MG63 (cell line): Measurements from ENCODE around the gene STK16. TPM values are rescaled to one million over a fixed set of nuclear protein-coding genes. Genes with fewer than 3 reads are reported as not detected.
"Not testable (repeated sequence)": the region's sequence is repeated elsewhere in the genome, so short reads cannot be mapped to it uniquely, and the experiment has no call there.

Experiments
- DNase-seq: peaks from one replicate; pipeline ENCODE4 v3.0.0-alpha.2; 2020
- H3K27me3 ChIP-seq: fragments of 250-450 bp; sonication (Bioruptor Pico); 2 replicates; pipeline ENCODE4 v1.5.1; 2020; ENCODE audit warnings: mild to moderate bottlenecking, moderate library complexity
- H3K36me3 ChIP-seq: fragments of 250-450 bp; sonication (Bioruptor Pico); 2 replicates; pipeline ENCODE4 v1.5.1; 2020; ENCODE audit warnings: mild to moderate bottlenecking, moderate library complexity
- H3K4me3 ChIP-seq: fragments of 250-450 bp; sonication (Bioruptor Pico); 2 replicates; pipeline ENCODE4 v1.5.1; 2020; ENCODE audit warnings: mild to moderate bottlenecking, moderate library complexity
- H3K9me3 ChIP-seq: fragments of 250-450 bp; sonication (Bioruptor Pico); 2 replicates; pipeline ENCODE4 v1.5.1; 2020; ENCODE audit warnings: mild to moderate bottlenecking, moderate library complexity
- total RNA-seq: library from RNA; depleted of rRNA; stranded (reverse); fragments of >200 nt; shearing (Covaris generic); gene quantifications from 2 replicates; pipeline ENCODE4 v1.2.3, GENCODE V29; 2014; ENCODE audit warnings: low replicate concordance

Gene STK16
- total RNA-seq, 1 experiment from 2014 or later, result 26.0 TPM

DNA sequence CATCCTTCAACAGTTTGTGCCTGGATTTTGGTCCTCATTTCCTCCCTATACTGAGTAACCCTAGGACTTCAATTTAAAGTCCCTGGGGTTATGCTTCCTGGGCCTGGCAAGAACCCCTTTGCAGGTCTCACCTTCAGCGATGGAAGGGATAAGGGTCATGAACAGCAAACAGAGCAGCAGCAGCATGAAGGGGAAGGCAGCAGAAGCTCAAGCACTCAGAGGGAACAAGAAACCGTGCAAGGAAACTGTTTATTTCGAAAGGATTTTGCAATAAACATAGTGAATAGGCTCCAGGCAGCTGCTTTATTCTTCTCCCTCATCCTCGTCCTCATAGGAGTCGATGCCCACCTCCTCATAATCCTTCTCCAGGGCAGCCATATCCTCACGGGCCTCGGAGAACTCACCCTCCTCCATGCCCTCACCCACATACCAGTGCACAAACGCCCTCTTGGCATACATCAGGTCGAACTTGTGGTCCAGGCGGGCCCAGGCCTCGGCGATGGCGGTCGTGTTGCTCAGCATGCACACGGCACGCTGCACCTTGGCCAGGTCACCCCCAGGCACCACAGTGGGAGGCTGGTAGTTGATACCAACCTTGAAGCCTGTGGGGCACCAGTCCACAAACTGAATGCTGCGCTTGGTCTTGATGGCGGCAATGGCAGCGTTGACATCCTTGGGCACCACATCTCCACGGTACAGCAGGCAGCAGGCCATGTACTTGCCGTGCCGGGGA lies 4.9 kb downstream of the STK16 start:
- H3K4me3 ChIP-seq, result no peak overlapping the region
- peaks cover 6% of the 10 kb centered on the region; the same call in 1 of the 2 replicates for H3K27me3 ChIP-seq
- DNase-seq, result no peak
- H3K36me3 ChIP-seq, result peaks cover 18% of the 10 kb centered on the region
- no peaks in the 10 kb centered on the region for H3K9me3 ChIP-seq

DNA sequence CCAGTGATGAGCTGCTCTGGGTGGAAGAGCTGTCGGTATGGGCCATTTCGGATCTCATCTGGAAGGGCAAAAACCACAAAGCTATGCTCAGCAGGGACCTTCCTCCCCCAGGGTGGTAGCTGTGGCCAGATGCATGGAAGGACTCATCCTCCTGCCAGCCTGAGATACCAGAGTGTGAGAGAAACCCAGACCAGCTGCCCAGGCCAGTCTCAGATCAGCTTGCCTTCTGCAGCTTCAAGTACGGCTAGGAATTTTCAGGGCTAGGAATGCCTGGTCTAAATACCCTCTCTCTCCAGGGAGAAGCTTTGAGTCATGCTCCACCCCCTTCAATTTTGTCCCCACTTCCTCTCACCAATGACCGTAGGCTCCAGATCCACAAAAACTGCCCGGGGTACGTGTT lies 6.4 kb downstream of the STK16 start:
- peak; percentile 50 for DNase-seq
- H3K27me3 ChIP-seq, result peaks cover 6% of the 10 kb centered on the region; the same call in 1 of the 2 replicates
- no peak overlapping the region for H3K4me3 ChIP-seq
- H3K36me3 ChIP-seq, result peaks cover 15% of the 10 kb centered on the region
- no peaks in the 10 kb centered on the region for H3K9me3 ChIP-seq

DNA sequence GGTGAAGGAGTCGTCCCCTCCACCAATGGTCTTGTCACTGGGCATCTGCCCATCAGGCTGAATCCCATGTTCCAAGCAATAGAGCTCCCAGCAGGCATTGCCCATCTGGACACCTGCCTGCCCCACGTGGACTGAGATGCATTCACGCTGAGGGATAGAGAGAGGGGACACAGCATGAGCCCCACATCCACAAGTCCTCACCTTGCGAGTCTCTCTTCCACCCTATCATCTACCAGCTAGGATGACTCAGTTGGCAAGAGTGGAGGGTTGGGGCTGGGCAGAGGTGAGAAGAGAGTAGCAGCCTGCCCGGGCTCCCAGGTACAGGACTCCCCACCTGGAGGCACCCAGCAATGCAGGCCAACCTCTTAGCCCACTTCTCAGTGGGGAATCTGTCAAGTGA lies 6.8 kb downstream of the STK16 start:
- H3K4me3 ChIP-seq, result no peak overlapping the region
- no peak for DNase-seq

DNA sequence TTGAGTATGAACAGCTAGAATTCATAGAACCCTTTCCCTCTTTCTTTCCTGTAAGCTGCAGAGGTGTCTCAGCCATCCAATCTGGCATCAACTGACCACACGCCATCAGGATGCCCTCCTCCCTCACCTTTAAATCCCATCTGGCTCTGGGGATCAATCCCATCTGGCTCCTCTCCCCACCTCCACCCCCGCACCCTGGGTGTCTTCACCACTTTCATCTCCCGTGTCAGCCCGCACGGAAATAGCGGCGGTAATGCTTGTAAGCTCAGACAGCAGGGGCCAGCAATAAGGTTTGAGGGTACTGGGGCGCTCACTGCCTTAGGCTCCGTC lies 7.3 kb downstream of the STK16 start:
- peaks cover 6% of the 10 kb centered on the region; the same call in 1 of the 2 replicates for H3K27me3 ChIP-seq
- no peak overlapping the region; the same call in 1 of the 2 replicates for H3K4me3 ChIP-seq
- no peak for DNase-seq
- H3K36me3 ChIP-seq, result peaks cover 6% of the 10 kb centered on the region
- no peaks in the 10 kb centered on the region for H3K9me3 ChIP-seq

More for the DNA sequence above, 6.8 kb downstream of the STK16 start:
- Histone ChIP-seq H3K36me3 (peaks cover 11% of the 10 kb centered on the region), H3K9me3 (no peaks in the 10 kb centered on the region), H3K27me3 (peaks cover 6% of the 10 kb centered on the region; the same call in 1 of the 2 replicates)

DNA sequence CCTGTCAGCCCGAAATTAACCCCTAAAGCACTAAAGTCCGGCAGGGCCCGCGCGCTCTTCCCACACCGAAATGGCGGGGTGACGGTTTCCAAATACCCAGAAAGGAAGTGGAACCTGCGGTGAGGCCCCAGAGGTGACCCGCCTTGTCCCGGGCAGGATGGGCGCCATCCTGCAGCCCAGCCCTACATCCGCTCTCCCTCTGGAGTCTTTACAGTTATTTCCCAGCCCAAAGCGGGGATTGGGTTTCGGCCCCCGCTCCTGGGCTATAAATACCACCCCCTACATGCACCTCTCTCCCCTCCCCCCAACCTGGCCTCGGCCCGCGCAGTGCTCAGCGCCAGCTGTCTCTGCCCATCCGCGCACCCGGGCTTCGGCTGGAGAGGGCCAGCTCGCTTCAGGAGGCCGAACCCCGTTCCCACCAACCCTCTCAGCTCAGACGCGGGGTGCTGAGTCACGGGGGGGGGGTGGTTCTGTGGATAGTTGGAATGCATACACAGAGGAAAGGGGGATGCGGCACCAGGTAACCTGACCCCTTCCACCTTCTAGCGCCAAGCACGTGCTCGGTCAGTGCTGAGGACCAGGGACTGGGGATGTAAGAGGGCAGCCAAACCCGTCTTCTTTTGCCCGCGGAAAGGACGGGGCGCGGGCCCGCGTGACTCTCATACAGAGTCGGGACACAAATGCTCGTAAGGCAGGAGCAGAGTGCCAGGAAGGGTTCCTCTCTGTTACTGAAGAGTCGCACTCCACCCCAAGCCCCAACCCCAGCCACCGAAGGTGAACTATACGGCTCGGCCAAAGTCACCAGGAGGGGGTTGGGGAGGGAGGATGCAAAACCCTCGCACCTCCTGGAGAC lies 7.8 kb downstream of the STK16 start, which contains the start of gene TUBA4B:
Gene TUBA4B (plus strand): TSS at position 344 of the 853 bp plus-strand sequence. CDS start 165 bp downstream, at position 509.
- Histone ChIP-seq H3K4me3 (peak within 1 kb of the TSS; percentile 41), H3K27me3 (peaks cover 6% of the 10 kb centered on the region; the same call in 1 of the 2 replicates), H3K9me3 (no peaks in the 10 kb centered on the region), H3K36me3 (peaks cover 3% of the 10 kb centered on the region)
- no peak for DNase-seq

DNA sequence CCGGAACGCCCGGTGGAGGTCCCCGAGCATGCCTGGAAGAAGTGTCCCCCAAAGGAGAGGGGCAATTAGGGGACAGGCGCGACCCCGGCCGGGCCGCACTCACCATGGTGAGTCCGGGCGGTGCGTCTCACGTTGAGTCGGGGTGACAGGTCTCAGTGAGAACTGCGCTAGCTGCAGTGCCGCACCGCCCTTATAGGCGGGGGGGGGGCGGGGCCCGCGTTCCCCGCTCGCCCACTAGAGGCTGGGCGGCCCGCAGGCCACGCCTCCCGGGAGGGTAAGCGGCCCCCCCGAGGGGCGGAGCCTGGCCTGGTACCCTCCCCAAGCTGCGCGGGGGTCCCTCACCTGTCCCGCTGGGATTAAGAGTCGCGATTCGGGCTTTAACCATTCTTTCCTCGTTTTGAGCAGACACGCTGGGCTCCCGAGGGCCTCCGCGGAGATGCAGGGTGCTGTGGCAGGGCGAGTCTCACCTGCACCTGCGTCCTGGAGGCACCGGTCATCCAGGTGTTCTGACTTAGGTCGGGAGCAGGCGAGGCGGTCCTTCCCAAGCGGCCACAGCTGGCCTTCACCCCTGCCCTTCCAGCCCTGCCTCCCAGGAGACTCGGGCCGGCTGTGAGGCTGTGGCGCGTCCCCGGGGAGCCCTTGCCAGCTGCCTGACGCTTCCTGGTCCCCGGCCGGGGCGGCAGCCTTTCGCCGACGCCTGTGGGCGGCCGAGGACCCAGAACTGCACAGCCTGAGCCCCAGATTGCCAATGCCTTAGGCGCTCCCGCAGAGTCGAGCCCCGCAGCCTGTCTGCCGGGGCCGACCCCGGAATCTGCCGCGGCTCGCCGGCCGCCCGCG lies 8.7 kb downstream of the STK16 start, which contains the start of gene TUBA4A:
Gene TUBA4A (minus strand): TSS at position 166 of the 837 bp plus-strand sequence. CDS start 60 bp downstream, at position 106.
- no peaks in the 10 kb centered on the region; the same call in 1 of the 2 replicates for H3K36me3 ChIP-seq
- H3K9me3 ChIP-seq, result no peaks in the 10 kb centered on the region
- DNase-seq, result peak; percentile 66
- peak within 1 kb of the TSS; percentile 41 for H3K4me3 ChIP-seq
- peaks cover 6% of the 10 kb centered on the region; the same call in 1 of the 2 replicates for H3K27me3 ChIP-seq

DNA sequence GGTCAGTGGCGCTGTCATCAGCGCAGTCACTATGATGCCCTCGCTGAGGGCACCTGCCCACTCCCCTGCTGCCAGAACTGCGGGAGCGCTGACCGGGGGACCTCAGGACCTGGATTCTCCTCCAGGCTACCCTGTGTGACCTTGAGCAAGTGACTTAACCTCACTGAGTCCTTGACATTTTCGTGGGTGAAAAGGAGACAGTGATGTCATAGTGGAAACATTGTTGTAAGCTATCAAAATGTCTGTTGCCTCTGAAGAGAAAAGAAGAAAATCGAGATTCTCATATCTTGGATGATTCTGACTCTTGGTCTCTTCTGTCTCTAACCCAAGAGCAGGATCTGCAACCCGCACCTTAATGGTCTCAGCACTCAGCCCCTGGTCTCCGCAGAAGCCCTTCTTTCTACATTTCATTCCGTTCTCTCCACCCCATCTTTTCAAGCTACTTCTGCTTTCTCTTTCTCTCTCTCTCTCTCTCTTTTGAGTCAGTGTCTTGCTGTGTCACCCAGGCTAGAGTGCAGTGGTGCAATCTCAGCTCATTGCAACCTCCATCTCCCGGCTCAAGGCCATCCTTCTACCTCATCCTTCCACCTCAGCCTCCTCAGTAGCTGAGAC lies 9.4 kb downstream of the STK16 start:
- peak overlapping the region; percentile 41 for H3K4me3 ChIP-seq
- DNase-seq, result no peak
- H3K9me3 ChIP-seq, result no peaks in the 10 kb centered on the region
- H3K36me3 ChIP-seq, result no peaks in the 10 kb centered on the region; the same call in 1 of the 2 replicates
- H3K27me3 ChIP-seq, result peaks cover 6% of the 10 kb centered on the region; the same call in 1 of the 2 replicates

DNA sequence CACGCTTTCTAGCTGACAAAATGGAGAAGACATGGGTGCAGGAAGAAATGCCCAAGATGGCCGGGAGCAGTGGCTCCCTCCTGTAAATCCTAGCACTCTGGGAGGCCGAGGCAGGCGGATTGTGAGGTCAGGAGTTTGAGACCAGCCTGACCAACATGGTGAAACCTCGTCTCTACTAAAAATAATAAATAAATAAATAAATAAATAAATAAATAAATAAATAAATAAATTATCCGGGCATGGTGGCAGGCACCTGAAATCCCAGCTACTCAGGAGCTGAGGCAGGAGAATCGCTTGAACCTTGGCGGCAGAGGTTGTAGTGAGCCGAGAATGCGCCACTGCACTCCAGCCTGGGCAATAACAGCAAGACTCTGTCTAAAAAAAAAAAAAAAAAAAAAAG lies 13.7 kb downstream of the STK16 start:
- not testable (repeated sequence) for DNase-seq, H3K27me3 ChIP-seq, H3K9me3 ChIP-seq, H3K36me3 ChIP-seq, H3K4me3 ChIP-seq

DNA sequence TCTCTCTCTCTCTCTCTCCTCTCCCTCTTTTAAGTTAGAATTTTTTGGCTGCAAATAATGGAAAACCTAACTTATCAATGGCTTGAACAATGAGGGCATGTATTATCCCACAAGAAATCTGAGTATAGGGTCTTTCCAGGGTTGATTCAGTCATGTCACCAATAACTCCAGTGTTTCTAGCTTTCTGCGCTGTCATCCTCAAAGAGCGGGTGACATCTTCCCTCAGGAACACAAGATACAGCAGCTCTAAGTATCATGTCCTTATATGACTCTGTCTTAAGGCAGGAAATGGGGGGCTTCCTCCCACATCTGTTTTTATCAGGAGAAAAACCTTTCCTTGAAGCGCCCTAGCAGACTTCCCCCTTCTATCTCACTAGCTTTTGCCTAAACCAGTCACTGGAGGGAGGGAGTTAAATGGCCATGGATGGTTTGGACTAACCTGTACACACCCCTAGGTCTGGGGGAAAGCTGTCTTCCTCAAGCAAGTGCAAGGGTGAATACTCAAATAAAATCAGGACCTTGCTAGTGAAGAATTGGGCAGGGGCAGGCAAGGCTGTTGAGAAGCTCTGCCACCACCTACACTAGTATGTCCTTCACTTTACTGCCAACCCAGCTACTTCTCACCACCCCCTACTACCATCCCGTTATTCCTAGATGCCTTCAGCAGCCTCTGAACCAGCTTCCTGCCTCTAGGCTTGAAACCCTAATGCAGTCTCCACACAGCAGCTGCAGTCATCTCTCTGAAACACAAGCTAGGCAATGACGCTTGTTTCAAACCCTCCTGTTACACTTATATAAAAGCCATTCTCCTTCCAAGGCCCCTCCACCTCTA lies 16.0 kb downstream of the STK16 start:
- Histone ChIP-seq H3K27me3 (no peaks in the 10 kb centered on the region), H3K4me3 (no peak overlapping the region), H3K36me3 (no peaks in the 10 kb centered on the region), H3K9me3 (no peaks in the 10 kb centered on the region)
- DNase-seq, result no peak

DNA sequence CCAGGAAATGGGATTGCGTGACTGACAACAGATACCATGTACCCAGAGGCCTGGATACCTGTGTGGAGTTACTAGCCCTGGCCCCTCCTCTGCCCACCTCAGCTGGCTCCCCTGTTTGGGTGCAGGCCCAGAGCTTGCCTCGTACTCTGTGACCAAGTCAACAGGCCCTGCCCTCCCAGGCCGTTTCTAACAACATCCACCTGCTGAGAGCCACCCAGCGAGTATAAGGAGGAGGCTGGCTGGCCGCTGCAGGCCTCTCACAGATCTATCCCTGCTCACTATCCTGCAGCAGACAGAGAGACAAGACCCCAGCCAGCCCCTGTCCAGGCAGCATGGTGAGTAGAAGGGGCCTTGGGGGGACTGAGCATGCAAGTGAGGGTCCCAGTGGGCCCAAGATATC lies 21.0 kb downstream of the STK16 start:
- no peak overlapping the region for H3K4me3 ChIP-seq

DNA sequence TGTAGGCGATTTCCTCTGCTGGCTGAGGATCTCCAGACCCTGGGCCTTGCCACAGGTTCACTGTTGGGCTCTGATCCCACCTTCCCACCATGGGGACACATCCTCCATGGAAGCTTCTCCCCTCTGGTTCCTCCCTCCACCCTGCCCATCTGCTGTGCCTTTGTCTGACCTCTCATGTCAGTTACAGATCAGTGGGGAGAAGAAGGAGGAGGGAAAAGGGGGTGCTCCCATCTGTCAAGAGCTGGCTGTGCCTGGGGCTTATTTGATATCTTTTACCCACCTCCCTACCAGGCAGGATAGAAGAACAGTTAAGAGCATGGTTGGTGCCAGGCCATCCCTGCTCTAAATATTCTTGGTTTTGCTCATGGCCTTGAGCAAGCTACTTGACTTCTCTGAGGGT lies 21.6 kb downstream of the STK16 start:
- no peak for DNase-seq
- no peaks in the 10 kb centered on the region for H3K36me3 ChIP-seq

More for the DNA sequence above, 21.0 kb downstream of the STK16 start:
- no peaks in the 10 kb centered on the region for H3K27me3 ChIP-seq
- H3K9me3 ChIP-seq, result no peaks in the 10 kb centered on the region
- DNase-seq, result no peak
- no peaks in the 10 kb centered on the region for H3K36me3 ChIP-seq

DNA sequence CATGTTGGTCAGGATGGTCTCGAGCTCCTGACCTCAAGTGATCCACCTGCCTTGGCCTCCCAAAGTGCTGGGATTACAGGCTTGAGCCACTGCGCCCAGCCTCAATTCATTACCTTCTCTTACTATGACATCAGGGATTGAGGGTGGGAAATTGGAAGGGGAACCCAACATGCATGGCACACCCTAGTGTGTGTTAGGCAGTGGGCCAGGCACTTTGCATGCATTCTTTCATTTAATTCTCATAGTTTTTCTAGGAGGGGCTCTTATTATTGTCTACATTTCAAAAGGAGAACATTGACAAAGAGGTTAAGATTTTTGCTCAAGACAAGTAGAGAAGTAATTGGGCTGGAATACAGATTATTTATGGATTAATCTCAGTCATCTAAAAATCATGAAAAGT lies 23.0 kb downstream of the STK16 start:
- Histone ChIP-seq H3K9me3 (no peaks in the 10 kb centered on the region), H3K4me3 (no peak overlapping the region), H3K36me3 (no peaks in the 10 kb centered on the region), H3K27me3 (no peaks in the 10 kb centered on the region)
- no peak for DNase-seq

More for the DNA sequence above, 21.6 kb downstream of the STK16 start:
- Histone ChIP-seq H3K4me3 (no peak overlapping the region), H3K9me3 (no peaks in the 10 kb centered on the region), H3K27me3 (no peaks in the 10 kb centered on the region)

DNA sequence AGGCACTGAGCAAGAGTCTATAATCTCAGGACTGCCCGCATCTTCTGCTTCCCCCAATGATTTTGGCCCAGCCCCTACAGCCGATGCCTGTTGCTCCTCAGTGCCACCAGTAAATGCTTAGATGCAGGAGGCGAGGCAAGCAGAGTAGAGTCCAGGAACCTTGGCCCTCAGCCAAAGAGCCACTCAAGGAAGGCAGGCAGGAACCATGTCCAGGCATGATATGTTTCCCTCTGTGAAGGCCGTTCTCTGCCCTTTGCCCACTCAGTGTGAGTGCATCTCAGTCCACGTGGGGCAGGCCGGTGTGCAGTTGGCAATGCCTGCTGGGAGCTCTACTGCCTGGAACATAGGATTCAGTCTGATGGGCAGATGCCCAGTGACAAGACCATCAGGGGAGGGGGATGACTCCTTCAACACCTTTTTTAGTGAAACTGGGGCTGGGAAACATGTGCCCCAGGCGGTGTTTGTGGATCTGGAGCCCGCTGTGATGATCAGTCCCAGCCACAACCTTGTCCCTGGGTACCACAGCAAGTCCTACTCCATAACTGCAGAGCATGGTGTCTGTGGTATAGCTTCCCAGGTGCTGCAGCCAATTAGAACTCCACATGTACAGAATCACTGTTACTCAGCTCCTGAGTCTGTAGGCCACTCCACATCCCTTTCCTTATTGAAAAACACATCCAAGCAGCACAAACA lies 24.2 kb downstream of the STK16 start:
- DNase-seq, result no peak
- H3K36me3 ChIP-seq, result no peaks in the 10 kb centered on the region

DNA sequence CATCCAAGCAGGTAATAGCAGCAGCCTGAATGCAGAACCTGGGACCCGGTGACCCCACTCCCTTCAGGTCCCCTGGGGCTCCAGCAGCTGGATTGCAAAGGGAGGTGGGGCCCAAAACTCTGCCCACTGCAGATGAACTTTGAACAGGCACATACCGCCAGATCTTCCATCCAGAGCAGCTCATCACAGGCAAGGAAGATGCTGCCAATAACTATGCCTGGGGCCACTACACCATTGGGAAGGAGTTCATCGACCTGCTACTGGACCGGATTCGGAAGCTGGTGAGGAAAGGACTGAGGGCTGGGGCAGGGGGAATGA lies 24.7 kb downstream of the STK16 start:
- H3K36me3 ChIP-seq, result no peaks in the 10 kb centered on the region
- H3K4me3 ChIP-seq, result no peak overlapping the region
- DNase-seq, result no peak

More for the DNA sequence above, 24.2 kb downstream of the STK16 start:
- H3K27me3 ChIP-seq, result no peaks in the 10 kb centered on the region
- no peak overlapping the region for H3K4me3 ChIP-seq
- H3K9me3 ChIP-seq, result no peaks in the 10 kb centered on the region

DNA sequence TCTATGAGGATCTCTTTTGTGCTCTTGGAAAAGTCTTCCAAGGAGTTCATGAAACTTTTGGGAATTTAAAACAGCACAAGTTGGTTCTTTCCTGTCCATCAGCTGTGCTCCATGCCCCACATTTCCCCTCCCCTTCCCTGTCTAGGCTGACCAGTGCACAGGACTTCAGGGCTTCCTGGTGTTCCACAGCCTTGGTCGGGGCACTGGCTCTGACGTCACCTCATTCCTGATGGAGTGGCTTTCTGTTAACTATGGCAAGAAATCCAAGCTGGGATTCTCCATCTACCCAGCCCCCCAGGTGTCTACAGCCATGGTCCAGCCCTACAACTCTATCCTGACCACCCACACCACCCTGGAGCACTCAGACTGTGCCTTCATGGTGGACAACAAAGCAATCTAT lies 25.7 kb downstream of the STK16 start:
- Histone ChIP-seq H3K9me3 (no peaks in the 10 kb centered on the region), H3K36me3 (no peaks in the 10 kb centered on the region), H3K27me3 (no peaks in the 10 kb centered on the region), H3K4me3 (no peak overlapping the region)
- no peak for DNase-seq

More for the DNA sequence above, 24.7 kb downstream of the STK16 start:
- Histone ChIP-seq H3K27me3 (no peaks in the 10 kb centered on the region), H3K9me3 (no peaks in the 10 kb centered on the region)
